IMR-90 (cell line): ENCODE measurements around the gene MAP3K5. TPM values are rescaled to one million over a fixed set of nuclear protein-coding genes. Genes with fewer than 3 reads are reported as not detected.

Experiments
- ATAC-seq: fragments of 200-7000 bp; cut with Tn5 transposase; 2 replicates; pipeline ENCODE4 v1.9.1; 2020; ENCODE audit warnings: low read depth, mild to moderate bottlenecking, moderate library complexity
- BruUV-seq: library from RNA; stranded (reverse); fragments of 400-500 nt; replicated peaks from 2 replicates; lab custom pipeline; 2021; lab: Mats Ljungman, UMichigan
- CTCF ChIA-PET: fragments of 300-600 bp; formaldehyde crosslinking; extraction: SDS; loops from one replicate; lab custom pipeline; 2021; ENCODE audit warnings: antibody characterized with exemption; lab: Yijun Ruan, JAX
- POLR2A ChIA-PET: fragments of 300-600 bp; sonication (Branson Sonifier 250); formaldehyde crosslinking; loops from one replicate; lab custom pipeline; 2022; ENCODE audit warnings: antibody characterized with exemption; ENCODE audit not compliant: unreplicated experiment; lab: Charles Lee
- DNase-seq: peaks from one replicate; pipeline ENCODE4 v3.0.0; 2013
- H2AFZ ChIP-seq: replicated peaks from 2 replicates; pipeline ENCODE3; 2013; ENCODE audit warnings: low read length, mild to moderate bottlenecking; ENCODE audit not compliant: poor library complexity
- H2AK5ac ChIP-seq: 2 replicates; pipeline ENCODE4 v1.6.1; 2013; ENCODE audit warnings: low read depth, low read length, inconsistent platforms
- H2AK9ac ChIP-seq: replicated peaks from 2 replicates; pipeline ENCODE3; 2013; ENCODE audit warnings: mild to moderate bottlenecking, low read depth, low read length, moderate library complexity; ENCODE audit not compliant: poor library complexity
- H2BK120ac ChIP-seq: 2 replicates; pipeline ENCODE4 v1.6.1; 2013; ENCODE audit warnings: low read depth, low read length, inconsistent platforms
- H2BK15ac ChIP-seq: 3 replicates; pipeline ENCODE4 v1.6.1; 2013; ENCODE audit warnings: low read depth, low read length, inconsistent platforms
- H2BK20ac ChIP-seq: 2 replicates; pipeline ENCODE4 v1.6.1; 2013; ENCODE audit warnings: low read depth, mild to moderate bottlenecking, inconsistent platforms, low read length, moderate library complexity
- H2BK5ac ChIP-seq: 2 replicates; pipeline ENCODE4 v1.6.1; 2013; ENCODE audit warnings: mild to moderate bottlenecking, low read depth, low read length, inconsistent platforms; ENCODE audit not compliant: poor library complexity, severe bottlenecking
- H3K14ac ChIP-seq: replicated peaks from 2 replicates; pipeline ENCODE4 v1.6.1; 2013; ENCODE audit warnings: low read depth, low read length, inconsistent platforms
- H3K18ac ChIP-seq: 2 replicates; pipeline ENCODE4 v1.6.1; 2013; ENCODE audit warnings: low read depth, low read length, control low read depth
- H3K23ac ChIP-seq: 2 replicates; pipeline ENCODE4 v1.6.1; 2013; ENCODE audit warnings: low read depth, low read length, inconsistent platforms
- H3K27ac ChIP-seq: 2 replicates; pipeline ENCODE4 v1.5.1; 2013; ENCODE audit warnings: mild to moderate bottlenecking, control low read depth, low read length; ENCODE audit not compliant: insufficient read depth
- H3K27me3 ChIP-seq: 2 replicates; pipeline ENCODE4 v1.6.1; 2013; ENCODE audit warnings: low read length; ENCODE audit not compliant: control insufficient read depth, insufficient read depth
- H3K36me3 ChIP-seq: 2 replicates; pipeline ENCODE4 v1.6.1; 2013; ENCODE audit warnings: low read length, mixed read lengths; ENCODE audit not compliant: control insufficient read depth, insufficient read depth
- H3K4ac ChIP-seq: 2 replicates; pipeline ENCODE4 v1.6.1; 2013; ENCODE audit warnings: low read depth, low read length, inconsistent platforms
- H3K4me1 ChIP-seq: 2 replicates; pipeline ENCODE4 v1.6.1; 2013; ENCODE audit warnings: low read length, mixed read lengths; ENCODE audit not compliant: control insufficient read depth, insufficient read depth
- H3K4me2 ChIP-seq: 2 replicates; pipeline ENCODE4 v1.6.1; 2013; ENCODE audit warnings: low read depth, mild to moderate bottlenecking, control low read depth, low read length, moderate library complexity
- H3K4me3 ChIP-seq: 2 replicates; pipeline ENCODE4 v1.5.1; 2013; ENCODE audit warnings: low read depth, mild to moderate bottlenecking, control low read depth, low read length, moderate library complexity; ENCODE audit not compliant: insufficient read depth
- H3K56ac ChIP-seq: 2 replicates; pipeline ENCODE4 v1.6.1; 2013; ENCODE audit warnings: low read length, inconsistent platforms; ENCODE audit not compliant: insufficient read depth; ENCODE audit errors: extremely low read depth
- H3K79me1 ChIP-seq, 2 experiments: 2 replicates each; pipeline ENCODE4 v1.6.1; 2013; ENCODE audit warnings: low read length in 2 of 2, inconsistent platforms in 1 of 2, low read depth in 1 of 2
- H3K9ac ChIP-seq: 2 replicates; pipeline ENCODE4 v1.6.1; 2013; ENCODE audit warnings: low read depth, low read length, control low read depth
- H3K9me1 ChIP-seq: 2 replicates; pipeline ENCODE4 v1.6.1; 2013; ENCODE audit warnings: low read length, inconsistent platforms; ENCODE audit not compliant: insufficient read depth
- H3K9me3 ChIP-seq: 2 replicates; pipeline ENCODE4 v1.6.1; 2013; ENCODE audit warnings: low read length; ENCODE audit not compliant: control insufficient read depth, insufficient read depth
- H4K20me1 ChIP-seq: 2 replicates; pipeline ENCODE4 v1.6.1; 2013; ENCODE audit warnings: low read length, inconsistent platforms; ENCODE audit not compliant: insufficient read depth
- H4K5ac ChIP-seq: 2 replicates; pipeline ENCODE4 v1.6.1; 2013; ENCODE audit warnings: mild to moderate bottlenecking, low read depth, low read length, control low read depth
- H4K8ac ChIP-seq, 2 experiments: 2 replicates each; pipeline ENCODE4 v1.6.1; 2013; ENCODE audit warnings: low read depth in 2 of 2, low read length in 2 of 2, control low read depth in 1 of 2, inconsistent platforms in 1 of 2
- H4K91ac ChIP-seq: 2 replicates; pipeline ENCODE4 v1.6.1; 2013; ENCODE audit warnings: low read depth, low read length, inconsistent platforms; ENCODE audit not compliant: insufficient read depth
- BHLHE40 ChIP-seq: fragments of 150-350 bp; IDR thresholded peaks from 2 replicates; pipeline ENCODE4 v1.6.1; 2016; ENCODE audit warnings: mild to moderate bottlenecking, low read depth, low read length
- CEBPB ChIP-seq: IDR thresholded peaks from 2 replicates; pipeline ENCODE4 v1.6.1; 2012; ENCODE audit warnings: low read depth, low read length, improper control_type of control experiment
- CHD1 ChIP-seq: IDR thresholded peaks from 2 replicates; pipeline ENCODE4 v1.6.1; 2012; ENCODE audit warnings: low read depth, low read length, improper control_type of control experiment
- FOS ChIP-seq: fragments of 150-350 bp; IDR thresholded peaks from 2 replicates; pipeline ENCODE4 v1.6.1; 2016; ENCODE audit warnings: low read depth, low read length
- MAFK ChIP-seq: IDR thresholded peaks from 2 replicates; pipeline ENCODE4 v1.6.1; 2012; ENCODE audit warnings: low read depth, low read length, improper control_type of control experiment
- MAZ ChIP-seq: IDR thresholded peaks from 2 replicates; pipeline ENCODE4 v1.6.1; 2012; ENCODE audit warnings: low read depth, mild to moderate bottlenecking, low read length, improper control_type of control experiment, moderate library complexity, borderline replicate concordance
- MXI1 ChIP-seq: IDR thresholded peaks from 2 replicates; pipeline ENCODE4 v1.6.1; 2012; ENCODE audit warnings: low read depth, mild to moderate bottlenecking, low read length, moderate library complexity, borderline replicate concordance
- NFE2L2 ChIP-seq: fragments of 150-350 bp; IDR thresholded peaks from 2 replicates; pipeline ENCODE4 v1.6.1; 2016; ENCODE audit warnings: low read depth, mild to moderate bottlenecking, low read length
- POLR2A ChIP-seq: IDR thresholded peaks from 2 replicates; pipeline ENCODE4 v1.6.1; 2012; ENCODE audit warnings: mild to moderate bottlenecking, low read depth, low read length
- RAD21 ChIP-seq: IDR thresholded peaks from 2 replicates; pipeline ENCODE4 v1.6.1; 2012; ENCODE audit warnings: low read length, improper control_type of control experiment
- RCOR1 ChIP-seq: IDR thresholded peaks from 2 replicates; pipeline ENCODE4 v1.6.1; 2012; ENCODE audit warnings: mild to moderate bottlenecking, low read length, improper control_type of control experiment; ENCODE audit not compliant: insufficient replicate concordance
- RFX5 ChIP-seq: IDR thresholded peaks from 2 replicates; pipeline ENCODE4 v1.8.0; 2012; ENCODE audit warnings: low read depth, mild to moderate bottlenecking, low read length, moderate library complexity
- SMC3 ChIP-seq: fragments of 150-350 bp; IDR thresholded peaks from 2 replicates; pipeline ENCODE4 v1.6.1; 2016; ENCODE audit warnings: low read depth, mild to moderate bottlenecking, antibody characterized with exemption, low read length, moderate library complexity
- WGBS, 2 experiments: methylation state at CpG; one replicate each; pipeline versions ENCODE4 v1.1.5 to v1.1.7; 2013; ENCODE audit warnings: missing lambda C conversion rate in 2 of 2; ENCODE audit not compliant: insufficient read length in 1 of 2; ENCODE audit errors: extremely low coverage in 2 of 2; 5-methylcytosine and 5-hydroxymethylcytosine counted together
- dilution Hi-C: fragments of 300-500 bp; cut with HindIII; formaldehyde crosslinking; loops from one replicate; pipeline ENCODE4 v1.14.3; 2018; ENCODE audit warnings: low sequenced_read_pairs; ENCODE audit not compliant: unreplicated experiment
- in situ Hi-C: fragments of 300-500 bp; cut with MboI; formaldehyde crosslinking; loops from 3 replicates; pipeline ENCODE4 v1.14.3; 2019; ENCODE audit warnings: low sequenced_read_pairs, inconsistent platforms, mixed read lengths
- intact Hi-C: fragments of 100-400 bp; cut with micrococcal nuclease; formaldehyde crosslinking; loops from 2 replicates; pipeline ENCODE4 v1.10.0; 2022
- polyA plus RNA-seq, 3 experiments: library from polyadenylated mRNA; depleted of rRNA; stranded (reverse); fragments of >200 nt; gene quantifications; 2 replicates each; pipeline ENCODE4 v1.2.3, GENCODE V29; 2012; ENCODE audit warnings: low replicate concordance in 1 of 3
- total RNA-seq: library from RNA; depleted of rRNA; stranded (reverse); fragments of >200 nt; gene quantifications from 2 replicates; pipeline ENCODE4 v1.2.3, GENCODE V29; 2012
- TF ChIP-seq, protein P1 (sequence below): fragments of 150-350 bp; IDR thresholded peaks from 2 replicates; pipeline ENCODE4 v1.6.1; 2017; ENCODE audit warnings: mild to moderate bottlenecking, antibody characterized with exemption, low read length, low read depth
- TF ChIP-seq, protein P2 (sequence below): fragments of 150-350 bp; IDR thresholded peaks from 2 replicates; pipeline ENCODE4 v1.6.1; 2016; ENCODE audit warnings: low read depth, mild to moderate bottlenecking, low read length, moderate library complexity, borderline replicate concordance
- TF ChIP-seq, protein P3 (sequence below): conservative IDR thresholded peaks from 2 replicates; pipeline ENCODE4 v1.5.1; 2012; ENCODE audit warnings: mild to moderate bottlenecking, low read depth, low read length, improper control_type of control experiment

MAP3K5 gene
- total and polyA plus RNA-seq, 2 of the 4 experiments (the other 2 are of a cell fraction): 5.4 to 17.6 TPM

DNA sequence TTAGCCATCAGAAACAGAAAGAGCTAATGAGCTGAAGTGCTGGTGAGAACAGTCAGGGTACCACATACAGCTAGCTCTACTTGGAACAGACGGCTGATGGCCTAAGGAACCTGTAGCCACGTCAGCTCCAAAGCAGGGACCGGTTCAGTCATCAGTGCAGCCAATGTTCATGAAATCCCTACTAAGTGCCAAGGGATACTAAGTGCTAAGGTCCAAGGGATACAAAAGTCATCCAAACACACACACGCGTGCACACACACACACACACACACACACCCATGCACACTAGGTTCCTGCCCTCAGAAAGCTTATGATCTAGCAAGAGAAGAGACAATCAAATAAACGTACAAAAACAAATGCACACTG lies 53.6 kb downstream of the MAP3K5 start:
- dilution Hi-C loops: no loop called here

More for the DNA sequence above, 53.6 kb downstream of the MAP3K5 start:
- Histone ChIP-seq H3K4me3 (no peak overlapping the region), H3K18ac (peak overlapping the region; percentile 94), H4K91ac (peak overlapping the region; percentile 41; the same call in 1 of the 2 replicates), H2BK5ac (peak overlapping the region; percentile 34), H2AK9ac (no peak overlapping the region), H3K23ac (no peak overlapping the region; the same call in none of the 2 replicates), H2AK5ac (peak overlapping the region; percentile 88), H3K79me1 (peaks cover 40 to 64% of the 10 kb centered on the region in 2 experiments), H2AFZ (no peak overlapping the region), H2BK20ac (peak overlapping the region; percentile 11; the same call in 1 of the 2 replicates), H3K9me1 (peaks cover 20% of the 10 kb centered on the region), H2BK15ac (0 out of 3 replicates have a peak overlapping the region, but pooled peaks have one; percentile 18), H3K14ac (peak overlapping the region; percentile 42), H3K9ac (no peak overlapping the region), H2BK120ac (peak overlapping the region; percentile 68; the same call in 1 of the 2 replicates), H3K4ac (peak overlapping the region; percentile 65), H4K20me1 (peaks cover 22% of the 10 kb centered on the region; the same call in 1 of the 2 replicates), H3K4me2 (peak overlapping the region; percentile 63; the same call in 1 of the 2 replicates), H3K56ac (no peak overlapping the region), H3K27ac (peak overlapping the region; percentile 35; the same call in 1 of the 2 replicates), H3K27me3 (no peaks in the 10 kb centered on the region), H4K8ac (peak overlapping the region; percentile 33 to 55; a peak in 2 of 4 replicates), H4K5ac (peak overlapping the region; percentile 23), H3K9me3 (no peaks in the 10 kb centered on the region; the same call in 1 of the 2 replicates), H3K4me1 (peaks cover 29% of the 10 kb centered on the region), H3K36me3 (no peaks in the 10 kb centered on the region)
- BruUV-seq: no TSS peak
- no peak for ATAC-seq
- 100% methylated on average over 1 of the region's 6 CpGs; no CpG with 5 or more reads in 1 of the 2 experiments for WGBS, 2 experiments
- TF ChIP-seq SMC3: no peak
- no peak for TF ChIP-seq FOS
- TF ChIP-seq, protein P1, sequence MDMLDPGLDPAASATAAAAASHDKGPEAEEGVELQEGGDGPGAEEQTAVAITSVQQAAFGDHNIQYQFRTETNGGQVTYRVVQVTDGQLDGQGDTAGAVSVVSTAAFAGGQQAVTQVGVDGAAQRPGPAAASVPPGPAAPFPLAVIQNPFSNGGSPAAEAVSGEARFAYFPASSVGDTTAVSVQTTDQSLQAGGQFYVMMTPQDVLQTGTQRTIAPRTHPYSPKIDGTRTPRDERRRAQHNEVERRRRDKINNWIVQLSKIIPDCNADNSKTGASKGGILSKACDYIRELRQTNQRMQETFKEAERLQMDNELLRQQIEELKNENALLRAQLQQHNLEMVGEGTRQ: no peak
- TF ChIP-seq MXI1: no peak
- TF ChIP-seq, protein P2, sequence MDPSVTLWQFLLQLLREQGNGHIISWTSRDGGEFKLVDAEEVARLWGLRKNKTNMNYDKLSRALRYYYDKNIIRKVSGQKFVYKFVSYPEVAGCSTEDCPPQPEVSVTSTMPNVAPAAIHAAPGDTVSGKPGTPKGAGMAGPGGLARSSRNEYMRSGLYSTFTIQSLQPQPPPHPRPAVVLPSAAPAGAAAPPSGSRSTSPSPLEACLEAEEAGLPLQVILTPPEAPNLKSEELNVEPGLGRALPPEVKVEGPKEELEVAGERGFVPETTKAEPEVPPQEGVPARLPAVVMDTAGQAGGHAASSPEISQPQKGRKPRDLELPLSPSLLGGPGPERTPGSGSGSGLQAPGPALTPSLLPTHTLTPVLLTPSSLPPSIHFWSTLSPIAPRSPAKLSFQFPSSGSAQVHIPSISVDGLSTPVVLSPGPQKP: no peak
- TF ChIP-seq CHD1: no peak
- TF ChIP-seq RCOR1: no peak
- no peak for TF ChIP-seq RFX5
- TF ChIP-seq RAD21: no peak
- TF ChIP-seq BHLHE40: no peak
- TF ChIP-seq MAZ: no peak
- TF ChIP-seq, protein P3, sequence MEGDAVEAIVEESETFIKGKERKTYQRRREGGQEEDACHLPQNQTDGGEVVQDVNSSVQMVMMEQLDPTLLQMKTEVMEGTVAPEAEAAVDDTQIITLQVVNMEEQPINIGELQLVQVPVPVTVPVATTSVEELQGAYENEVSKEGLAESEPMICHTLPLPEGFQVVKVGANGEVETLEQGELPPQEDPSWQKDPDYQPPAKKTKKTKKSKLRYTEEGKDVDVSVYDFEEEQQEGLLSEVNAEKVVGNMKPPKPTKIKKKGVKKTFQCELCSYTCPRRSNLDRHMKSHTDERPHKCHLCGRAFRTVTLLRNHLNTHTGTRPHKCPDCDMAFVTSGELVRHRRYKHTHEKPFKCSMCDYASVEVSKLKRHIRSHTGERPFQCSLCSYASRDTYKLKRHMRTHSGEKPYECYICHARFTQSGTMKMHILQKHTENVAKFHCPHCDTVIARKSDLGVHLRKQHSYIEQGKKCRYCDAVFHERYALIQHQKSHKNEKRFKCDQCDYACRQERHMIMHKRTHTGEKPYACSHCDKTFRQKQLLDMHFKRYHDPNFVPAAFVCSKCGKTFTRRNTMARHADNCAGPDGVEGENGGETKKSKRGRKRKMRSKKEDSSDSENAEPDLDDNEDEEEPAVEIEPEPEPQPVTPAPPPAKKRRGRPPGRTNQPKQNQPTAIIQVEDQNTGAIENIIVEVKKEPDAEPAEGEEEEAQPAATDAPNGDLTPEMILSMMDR: no peak
- no peak for TF ChIP-seq POLR2A
- no peak for TF ChIP-seq NFE2L2
- TF ChIP-seq MAFK: no peak
- TF ChIP-seq CEBPB: no peak
- POLR2A ChIA-PET: no interaction called here
- intact Hi-C loops (no loop called here), in situ Hi-C loops (no loop called here)
- DNase-seq: no peak
- CTCF ChIA-PET: interaction anchor here (0.7 to 1.4 kb wide), 3 partner anchors 44 to 1170 kb away, joined by 3 read pairs; no protein-coding TSS in a partner anchor
